Astrocyte (in vitro differentiated cells and primary cell): ENCODE results near the gene NTM.

Experiments
- CTCF ChIP-seq: IDR thresholded peaks from 2 replicates; pipeline ENCODE4 v1.5.1; 2011; ENCODE audit warnings: low read depth, mild to moderate bottlenecking, inconsistent platforms, low read length, moderate library complexity; ENCODE audit not compliant: insufficient read depth
- EZH2 ChIP-seq: IDR thresholded peaks from 2 replicates; pipeline ENCODE4 v1.6.1; 2012; ENCODE audit warnings: mild to moderate bottlenecking, low read length, inconsistent platforms; ENCODE audit not compliant: insufficient read depth

GRCh38 chr11:131546218-131546895, 175.9 kb downstream of the NTM start:
- TF ChIP-seq CTCF (no peak), EZH2 (no peak)
